HCT116 (cell line): ENCODE results near the gene SCUBE2. TPM values are rescaled to one million over a fixed set of nuclear protein-coding genes. Genes with fewer than 3 reads are reported as not detected.

ENCODE experiments used
- ATAC-seq: fragments of 200-7000 bp; cut with Tn5 transposase; 2 replicates; pipeline ENCODE4 v1.9.1; 2020; ENCODE audit warnings: mild to moderate bottlenecking, moderate library complexity
- BruUV-seq: library from RNA; stranded (reverse); fragments of 400-500 nt; replicated peaks from 2 replicates; lab custom pipeline; 2021; lab: Mats Ljungman, UMichigan
- CTCF ChIA-PET: fragments of 300-600 bp; sonication (Branson Sonifier 250); formaldehyde crosslinking; loops from one replicate; lab custom pipeline; 2021; ENCODE audit warnings: antibody characterized with exemption; lab: Charles Lee
- POLR2A ChIA-PET: fragments of 300-600, 350-600 bp; sonication (Branson Sonifier 250); formaldehyde crosslinking; loops from one replicate; lab custom pipeline; 2021; ENCODE audit warnings: antibody characterized with exemption; lab: Charles Lee
- RAD21 ChIA-PET, 2 experiments: fragments of 300-600 bp; sonication (Branson Sonifier 250); formaldehyde crosslinking; loops; one replicate each; lab custom pipeline; 2023; ENCODE audit warnings: low total read pairs in 2 of 2; ENCODE audit not compliant: uncharacterized antibody in 2 of 2, unreplicated experiment in 2 of 2, low non-redundant PET in 1 of 2; lab: Charles Lee
- DNase-seq: peaks from one replicate; pipeline ENCODE4 v3.0.0-alpha.2; 2010; ENCODE audit warnings: low read depth, low spot score
- H2AFZ ChIP-seq: fragments of 200-600 bp; shearing (Covaris generic), sonication (generic); 2 replicates; pipeline ENCODE4 v1.6.1; 2017; ENCODE audit warnings: low read depth, mixed run types, mixed read lengths, antibody characterized with exemption, low read length; ENCODE audit not compliant: poor library complexity, severe bottlenecking
- H3K27ac ChIP-seq: 2 replicates; pipeline ENCODE4 v1.5.1; 2012; ENCODE audit warnings: low read depth, low read length
- H3K27me3 ChIP-seq: fragments of 200-600 bp; sonication (generic); 2 replicates; pipeline ENCODE4 v1.6.1; 2016; ENCODE audit warnings: mixed run types, low read length, mixed read lengths; ENCODE audit not compliant: insufficient read depth
- H3K36me3 ChIP-seq, 2 experiments: fragments of 200-500 bp in 1 of 2; fragments of 200-600 bp in 1 of 2; sonication (Bioruptor generic) in 1 of 2; sonication (generic) in 1 of 2; 2 replicates each; pipeline versions ENCODE4 v1.5.1 to v1.6.1; 2014 to 2016; ENCODE audit warnings: low read length in 2 of 2, inconsistent platforms in 1 of 2, mixed read lengths in 1 of 2, mixed run types in 1 of 2; ENCODE audit not compliant: insufficient read depth in 2 of 2, control insufficient read depth in 1 of 2
- H3K4me1 ChIP-seq, 2 experiments: fragments of 200-600 bp in 1 of 2; sonication (generic) in 1 of 2; 2 replicates each; pipeline versions ENCODE4 v1.5.1 to v1.6.1; 2012 to 2017; ENCODE audit warnings: low read length in 2 of 2, inconsistent platforms in 1 of 2, mild to moderate bottlenecking in 1 of 2, mixed read lengths in 1 of 2, mixed run types in 1 of 2, moderate library complexity in 1 of 2; ENCODE audit not compliant: insufficient read depth in 2 of 2, control insufficient read depth in 1 of 2
- H3K4me2 ChIP-seq: fragments of 200-600 bp; sonication (generic); 2 replicates; pipeline ENCODE4 v1.6.1; 2017; ENCODE audit warnings: mixed run types, low read length, mixed read lengths
- H3K4me3 ChIP-seq, 2 experiments: fragments of 200-600 bp in 1 of 2; sonication (generic) in 1 of 2; replicated peaks in 1 of 2; 2 replicates each; pipeline ENCODE4 v1.5.1; 2011 to 2016; ENCODE audit warnings: low read length in 2 of 2, control low read depth in 1 of 2, low read depth in 1 of 2, mild to moderate bottlenecking in 1 of 2, mixed read lengths in 1 of 2, mixed run types in 1 of 2
- H3K79me2 ChIP-seq: fragments of 200-600 bp; sonication (generic); 2 replicates; pipeline ENCODE4 v1.6.1; 2017; ENCODE audit warnings: mild to moderate bottlenecking, mixed run types, low read length, moderate library complexity, mixed read lengths; ENCODE audit not compliant: insufficient read depth
- H3K9ac ChIP-seq: fragments of 200-600 bp; sonication (generic); 2 replicates; pipeline ENCODE4 v1.6.1; 2016; ENCODE audit warnings: low read length, mixed read lengths
- H3K9me2 ChIP-seq: fragments of 200-600 bp; sonication (generic), shearing (Covaris generic); 2 replicates; pipeline ENCODE4 v1.6.1; 2017; ENCODE audit warnings: mixed run types, mild to moderate bottlenecking, moderate library complexity; ENCODE audit not compliant: insufficient read depth
- H3K9me3 ChIP-seq, 2 experiments: fragments of 200-500 bp in 1 of 2; fragments of 200-600 bp in 1 of 2; sonication (Bioruptor generic) in 1 of 2; sonication (generic) in 1 of 2; 2 replicates each; pipeline ENCODE4 v1.6.1; 2014 to 2017; ENCODE audit warnings: low read length in 2 of 2, mixed read lengths in 2 of 2, inconsistent platforms in 1 of 2, low read depth in 1 of 2, mild to moderate bottlenecking in 1 of 2, mixed run types in 1 of 2, moderate library complexity in 1 of 2; ENCODE audit not compliant: control insufficient read depth in 1 of 2, insufficient read depth in 1 of 2
- H4K20me1 ChIP-seq: fragments of 200-600 bp; sonication (generic), shearing (Covaris generic); 2 replicates; pipeline ENCODE4 v1.6.1; 2017; ENCODE audit warnings: mixed run types, mild to moderate bottlenecking, moderate library complexity; ENCODE audit not compliant: insufficient read depth
- CEBPB ChIP-seq: IDR thresholded peaks from 2 replicates; pipeline ENCODE4 v1.6.1; 2012; ENCODE audit warnings: low read depth
- EGR1 ChIP-seq: IDR thresholded peaks from 2 replicates; pipeline ENCODE4 v1.6.1; 2012; ENCODE audit warnings: low read depth
- EZH2 ChIP-seq: fragments of 200-600 bp; sonication (generic); IDR thresholded peaks from 2 replicates; pipeline ENCODE4 v1.6.1; 2017; ENCODE audit warnings: antibody characterized with exemption, mixed run types
- EZH2phosphoT487 ChIP-seq: fragments of 200-600 bp; IDR thresholded peaks from 2 replicates; pipeline ENCODE4 v1.6.1; 2018; ENCODE audit warnings: antibody characterized with exemption, borderline replicate concordance
- FOSL1 ChIP-seq: IDR thresholded peaks from 2 replicates; pipeline ENCODE4 v1.6.1; 2012; ENCODE audit warnings: low read depth
- JUND ChIP-seq: IDR thresholded peaks from 2 replicates; pipeline ENCODE4 v1.6.1; 2012
- POLR2A ChIP-seq: IDR thresholded peaks from 2 replicates; pipeline ENCODE4 v1.7.0; 2011; ENCODE audit warnings: borderline replicate concordance; ENCODE audit not compliant: insufficient read depth, insufficient read length; ENCODE audit errors: extremely low read depth
- RAD21 ChIP-seq: IDR thresholded peaks from 2 replicates; pipeline ENCODE4 v1.6.1; 2012; ENCODE audit warnings: low read depth, mild to moderate bottlenecking
- SP1 ChIP-seq: IDR thresholded peaks from 2 replicates; pipeline ENCODE4 v1.6.1; 2012; ENCODE audit warnings: low read depth
- YY1 ChIP-seq: IDR thresholded peaks from 2 replicates; pipeline ENCODE4 v1.6.1; 2011; ENCODE audit warnings: low read length, low read depth, moderate library complexity, mild to moderate bottlenecking; ENCODE audit not compliant: insufficient replicate concordance; ENCODE audit errors: extremely low read depth
- ZFX ChIP-seq: fragments of 450-650 bp; IDR thresholded peaks from 2 replicates; pipeline ENCODE4 v1.6.1; 2017
- ZNF274 ChIP-seq: fragments of 200-500 bp; sonication (Bioruptor generic); IDR thresholded peaks from 2 replicates; pipeline ENCODE4 v1.6.1; 2014; ENCODE audit warnings: mild to moderate bottlenecking, low read depth, low read length, inconsistent platforms
- intact Hi-C: fragments of 100-400 bp; cut with micrococcal nuclease; formaldehyde crosslinking; loops from 2 replicates; pipeline ENCODE4 v1.10.0; 2022
- total RNA-seq: library from RNA; stranded (reverse); gene quantifications from one replicate; pipeline ENCODE4 v1.2.1, GENCODE V29; 2021; ENCODE audit not compliant: unreplicated experiment
- TF ChIP-seq, protein P1 (sequence below): IDR thresholded peaks from 2 replicates; pipeline ENCODE4 v1.6.1; 2011; ENCODE audit warnings: mild to moderate bottlenecking, low read length, moderate library complexity; ENCODE audit not compliant: insufficient replicate concordance; ENCODE audit errors: extremely low read depth
- TF ChIP-seq, protein P2 (sequence below): IDR thresholded peaks from 2 replicates; pipeline ENCODE4 v1.6.1; 2012; ENCODE audit warnings: low read depth

SCUBE2 gene
- total RNA-seq, 1 experiment from 2014 or later, result 1.3 TPM

DNA sequence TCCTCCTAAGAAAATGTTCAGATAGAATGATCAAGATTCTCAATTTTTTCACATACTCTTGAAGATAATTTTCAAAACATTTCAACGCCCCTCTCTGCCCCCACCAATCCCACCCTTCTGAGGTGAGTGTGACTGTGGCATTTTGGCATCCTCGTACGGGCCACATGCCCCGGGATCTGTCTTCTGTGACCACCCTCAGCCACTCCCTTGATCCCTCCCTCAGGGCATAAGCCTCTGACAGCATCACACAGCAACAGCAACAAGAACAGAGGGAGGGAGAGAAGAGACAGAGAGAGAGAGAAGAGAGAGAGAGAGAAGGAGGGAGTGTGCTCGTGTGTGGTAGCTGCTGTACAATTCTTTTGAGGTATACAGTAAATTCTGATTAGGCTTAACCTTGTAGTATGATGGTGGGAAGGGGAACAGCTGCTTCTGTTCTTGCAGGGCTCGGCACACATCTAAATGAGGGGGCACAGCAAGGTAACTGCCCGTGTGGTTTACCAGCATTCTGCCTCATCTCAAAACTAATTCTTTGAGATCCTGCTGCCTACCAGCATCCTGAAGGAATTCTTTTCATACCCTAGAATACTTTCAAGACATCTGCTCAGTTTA, 21.4 kb downstream of the SCUBE2 start:
- ChIA-PET CTCF (no interaction called here), RAD21 (no interaction called here), POLR2A (no interaction called here)
- H3K4me2 ChIP-seq, result no peak overlapping the region
- H3K27ac ChIP-seq, result no peak overlapping the region
- DNase-seq, result no peak
- no peaks in the 10 kb centered on the region for H4K20me1 ChIP-seq
- no peaks in the 10 kb centered on the region for H3K9me2 ChIP-seq
- H3K9me3 ChIP-seq, result no peaks in the 10 kb centered on the region
- no peak overlapping the region for H2AFZ ChIP-seq
- no TSS peak for BruUV-seq
- H3K79me2 ChIP-seq, result no peaks in the 10 kb centered on the region
- H3K27me3 ChIP-seq, result no peaks in the 10 kb centered on the region
- H3K9ac ChIP-seq, result no peak overlapping the region
- intact Hi-C loops, result no loop called here
- TF ChIP-seq POLR2A, result no peak
- no peak for TF ChIP-seq YY1
- no peak for TF ChIP-seq ZNF274
- TF ChIP-seq CEBPB, result no peak
- TF ChIP-seq FOSL1, result no peak
- no peak for TF ChIP-seq SP1
- TF ChIP-seq JUND, result no peak
- no peak for TF ChIP-seq ZFX
- TF ChIP-seq EZH2, result no peak
- TF ChIP-seq EZH2phosphoT487, result no peak
- TF ChIP-seq, protein P1, sequence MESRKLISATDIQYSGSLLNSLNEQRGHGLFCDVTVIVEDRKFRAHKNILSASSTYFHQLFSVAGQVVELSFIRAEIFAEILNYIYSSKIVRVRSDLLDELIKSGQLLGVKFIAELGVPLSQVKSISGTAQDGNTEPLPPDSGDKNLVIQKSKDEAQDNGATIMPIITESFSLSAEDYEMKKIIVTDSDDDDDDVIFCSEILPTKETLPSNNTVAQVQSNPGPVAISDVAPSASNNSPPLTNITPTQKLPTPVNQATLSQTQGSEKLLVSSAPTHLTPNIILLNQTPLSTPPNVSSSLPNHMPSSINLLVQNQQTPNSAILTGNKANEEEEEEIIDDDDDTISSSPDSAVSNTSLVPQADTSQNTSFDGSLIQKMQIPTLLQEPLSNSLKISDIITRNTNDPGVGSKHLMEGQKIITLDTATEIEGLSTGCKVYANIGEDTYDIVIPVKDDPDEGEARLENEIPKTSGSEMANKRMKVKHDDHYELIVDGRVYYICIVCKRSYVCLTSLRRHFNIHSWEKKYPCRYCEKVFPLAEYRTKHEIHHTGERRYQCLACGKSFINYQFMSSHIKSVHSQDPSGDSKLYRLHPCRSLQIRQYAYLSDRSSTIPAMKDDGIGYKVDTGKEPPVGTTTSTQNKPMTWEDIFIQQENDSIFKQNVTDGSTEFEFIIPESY, result no peak
- TF ChIP-seq RAD21, result no peak
- TF ChIP-seq, protein P2, sequence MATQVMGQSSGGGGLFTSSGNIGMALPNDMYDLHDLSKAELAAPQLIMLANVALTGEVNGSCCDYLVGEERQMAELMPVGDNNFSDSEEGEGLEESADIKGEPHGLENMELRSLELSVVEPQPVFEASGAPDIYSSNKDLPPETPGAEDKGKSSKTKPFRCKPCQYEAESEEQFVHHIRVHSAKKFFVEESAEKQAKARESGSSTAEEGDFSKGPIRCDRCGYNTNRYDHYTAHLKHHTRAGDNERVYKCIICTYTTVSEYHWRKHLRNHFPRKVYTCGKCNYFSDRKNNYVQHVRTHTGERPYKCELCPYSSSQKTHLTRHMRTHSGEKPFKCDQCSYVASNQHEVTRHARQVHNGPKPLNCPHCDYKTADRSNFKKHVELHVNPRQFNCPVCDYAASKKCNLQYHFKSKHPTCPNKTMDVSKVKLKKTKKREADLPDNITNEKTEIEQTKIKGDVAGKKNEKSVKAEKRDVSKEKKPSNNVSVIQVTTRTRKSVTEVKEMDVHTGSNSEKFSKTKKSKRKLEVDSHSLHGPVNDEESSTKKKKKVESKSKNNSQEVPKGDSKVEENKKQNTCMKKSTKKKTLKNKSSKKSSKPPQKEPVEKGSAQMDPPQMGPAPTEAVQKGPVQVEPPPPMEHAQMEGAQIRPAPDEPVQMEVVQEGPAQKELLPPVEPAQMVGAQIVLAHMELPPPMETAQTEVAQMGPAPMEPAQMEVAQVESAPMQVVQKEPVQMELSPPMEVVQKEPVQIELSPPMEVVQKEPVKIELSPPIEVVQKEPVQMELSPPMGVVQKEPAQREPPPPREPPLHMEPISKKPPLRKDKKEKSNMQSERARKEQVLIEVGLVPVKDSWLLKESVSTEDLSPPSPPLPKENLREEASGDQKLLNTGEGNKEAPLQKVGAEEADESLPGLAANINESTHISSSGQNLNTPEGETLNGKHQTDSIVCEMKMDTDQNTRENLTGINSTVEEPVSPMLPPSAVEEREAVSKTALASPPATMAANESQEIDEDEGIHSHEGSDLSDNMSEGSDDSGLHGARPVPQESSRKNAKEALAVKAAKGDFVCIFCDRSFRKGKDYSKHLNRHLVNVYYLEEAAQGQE, result no peak
- TF ChIP-seq EGR1, result no peak
- H3K4me1 ChIP-seq, result no peaks in the 10 kb centered on the region
- ATAC-seq, result no peak
- no peak overlapping the region for H3K4me3 ChIP-seq
- H3K36me3 ChIP-seq, result no peaks in the 10 kb centered on the region
